ENCODE measurements around the gene INO80D. TPM values are rescaled to one million over a fixed set of nuclear protein-coding genes. Genes with fewer than 3 reads are reported as not detected.
A peak's percentile ranks its signal among the peaks of the same experiment; 100 is the strongest.

INO80D gene
- total and polyA plus RNA-seq, 2 of the 13 experiments (the other 11 are each of a cell fraction or from before 2014, with no cell fraction given): 7.6 to 7.9 TPM

- TF ChIP-seq ARID5B (CRISPR knock-in tag; IDR thresholded peaks at IDR 0.05): peak; percentile 35; the same call in 1 of the 2 replicates
- TF ChIP-seq TGIF2 (CRISPR knock-in tag; IDR thresholded peaks at IDR 0.05): 0 out of 2 replicates have a peak, but pooled peaks have one; percentile 61
- TF ChIP-seq NCOA2 (CRISPR knock-in tag; IDR thresholded peaks at IDR 0.05): peak; percentile 9; the same call in 1 of the 2 replicates
- peak; percentile 50; the same call in 1 of the 2 replicates for TF ChIP-seq SOX5 (CRISPR knock-in tag; IDR thresholded peaks at IDR 0.05; ENCODE audit: borderline replicate concordance)
- no peak for TF ChIP-seq SMYD3 (CRISPR knock-in tag; IDR thresholded peaks at IDR 0.05)
- TF ChIP-seq BCL6 (CRISPR knock-in tag; IDR thresholded peaks at IDR 0.05): 0 out of 2 replicates have a peak, but pooled peaks have one; percentile 32
- TF ChIP-seq ZBED4 (CRISPR knock-in tag; IDR thresholded peaks at IDR 0.05; ENCODE audit: borderline replicate concordance): 0 out of 2 replicates have a peak, but pooled peaks have one; percentile 11
- TF ChIP-seq HNF4A (CRISPR knock-in tag; IDR thresholded peaks at IDR 0.05): peak; percentile 34; the same call in 1 of the 2 replicates
- TF ChIP-seq SOX6 (IDR thresholded peaks at IDR 0.05): no peak
- TF ChIP-seq SOX6 (CRISPR knock-in tag; IDR thresholded peaks at IDR 0.05): peak; percentile 47; the same call in 1 of the 2 replicates
- 0 out of 2 replicates have a peak, but pooled peaks have one; percentile 38 for TF ChIP-seq ATF1 (CRISPR knock-in tag; IDR thresholded peaks at IDR 0.05)
- 0 out of 4 replicates have a peak, but pooled peaks of 1 of the 2 experiments have one; percentile 36 for TF ChIP-seq REST (IDR thresholded peaks at IDR 0.05; ENCODE audit: borderline replicate concordance in 1 of 2, low read depth in 1 of 2, low read length in 2 of 2)
- TF ChIP-seq HNF4G (IDR thresholded peaks at IDR 0.05; ENCODE audit: borderline replicate concordance, low read depth, low read length): 0 out of 2 replicates have a peak, but pooled peaks have one; percentile 36
- no peak for TF ChIP-seq HNF4G (CRISPR knock-in tag; IDR thresholded peaks at IDR 0.05; ENCODE audit: borderline replicate concordance, low read depth)
- TF ChIP-seq ZNF414 (CRISPR knock-in tag; IDR thresholded peaks at IDR 0.05): peak; percentile 43; the same call in 1 of the 2 replicates
- no peak for TF ChIP-seq NR0B2 (CRISPR knock-in tag; IDR thresholded peaks at IDR 0.05)
These were observed 859 bp upstream of the INO80D start (continued) for GRCh38 chr2:206086716-206087350.

All from HepG2 (cell line).